GM18870 (cell line): ENCODE results near the gene ARAP2.

ENCODE experiments used
- ATAC-seq: cut with Tn5 transposase; IDR thresholded peaks from one replicate; pipeline ENCODE4 v1.9.1; 2021; ENCODE audit warnings: moderate library complexity; ENCODE audit not compliant: unreplicated experiment

Gene ARAP2

GRCh38 chr4:36244257-36245082 lies at the start of gene ARAP2:
ARAP2 (minus strand) TSS chr4:36244514; CDS start chr4:36229486, 15,028 bp downstream.
- ATAC-seq: peak; percentile 32

DNA sequence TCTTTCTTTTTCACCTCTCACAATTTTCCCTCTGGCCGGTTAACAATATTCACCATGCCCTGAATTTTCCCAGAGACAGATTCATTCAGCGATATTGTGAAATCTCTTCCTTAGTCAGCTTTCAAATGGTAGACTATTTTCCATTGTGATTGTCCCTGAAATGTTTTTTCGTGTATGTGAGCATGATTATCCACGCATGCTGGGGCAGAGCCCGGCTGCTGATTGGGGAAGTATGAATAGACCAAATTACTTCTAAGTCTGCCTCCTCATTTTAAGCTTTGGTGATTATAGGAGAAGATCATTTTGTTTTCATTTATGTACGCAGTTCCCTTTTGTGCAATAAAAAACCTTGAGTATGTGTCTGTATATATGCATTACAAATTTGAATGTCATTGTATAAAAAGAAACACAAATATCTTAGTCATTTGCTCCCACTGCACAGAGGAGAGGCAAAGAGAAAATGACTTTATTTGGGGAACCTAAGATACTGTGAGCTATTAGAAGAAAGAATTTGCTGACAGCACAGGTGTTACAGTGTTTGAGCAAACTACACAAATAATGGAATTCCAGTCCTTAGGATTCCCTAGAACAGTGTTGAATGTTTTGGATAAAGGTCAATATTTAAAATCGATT lies 48.4 kb upstream of the ARAP2 start:
- no peak for ATAC-seq

DNA sequence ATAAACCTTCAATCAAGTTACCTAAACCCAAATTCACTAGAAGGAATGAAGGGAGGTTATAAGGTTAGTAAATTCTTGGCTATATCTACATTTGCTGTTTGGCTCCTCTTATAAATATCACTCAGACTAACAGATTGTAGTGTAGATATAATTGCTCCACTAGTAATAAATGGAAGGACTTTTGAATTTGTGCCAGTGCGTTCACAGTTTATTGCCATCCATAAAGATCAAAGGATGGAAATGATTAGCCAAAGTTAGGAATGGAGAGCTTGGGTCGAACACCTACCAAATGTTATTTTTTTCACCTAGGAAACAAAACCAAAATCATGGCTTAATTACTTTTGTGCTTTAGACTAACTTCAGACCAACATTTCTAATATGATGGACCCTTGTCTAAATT lies 46.3 kb upstream of the ARAP2 start:
- ATAC-seq: no peak

DNA sequence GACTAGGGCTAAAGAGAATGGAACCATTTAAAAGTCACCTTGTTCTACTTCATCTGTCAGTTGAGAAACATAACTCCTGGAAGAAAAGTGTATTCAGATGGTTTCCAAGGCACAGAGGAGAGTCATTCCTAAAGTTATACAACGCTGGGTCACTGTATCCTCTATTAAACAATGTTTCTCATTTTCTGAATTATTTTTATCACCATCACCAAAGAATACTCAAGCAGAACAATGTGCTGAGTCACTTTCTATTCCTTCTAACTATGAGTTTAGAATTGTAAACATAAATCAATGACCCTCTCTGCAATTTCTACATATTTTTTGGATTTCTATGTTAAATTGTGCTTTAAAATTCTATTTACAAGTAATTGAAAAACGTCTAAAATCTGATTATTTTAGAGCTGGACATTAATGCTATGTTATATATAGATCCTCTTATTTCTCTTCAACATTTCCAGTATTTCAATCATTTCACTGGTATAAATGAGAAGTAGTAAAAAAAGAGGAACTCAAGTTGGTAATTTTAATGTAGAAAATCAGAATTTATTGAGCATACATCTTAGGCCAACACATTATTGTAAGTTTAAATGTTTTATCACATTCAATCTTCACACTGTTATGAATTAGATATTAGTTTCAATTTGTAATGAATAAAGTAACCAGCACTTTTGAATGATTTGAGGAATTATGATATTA lies 44.6 kb upstream of the ARAP2 start:
- no peak for ATAC-seq

GRCh38 chr4:36286481-36286871 lies 42.2 kb upstream of the ARAP2 start:
- no peak for ATAC-seq

DNA sequence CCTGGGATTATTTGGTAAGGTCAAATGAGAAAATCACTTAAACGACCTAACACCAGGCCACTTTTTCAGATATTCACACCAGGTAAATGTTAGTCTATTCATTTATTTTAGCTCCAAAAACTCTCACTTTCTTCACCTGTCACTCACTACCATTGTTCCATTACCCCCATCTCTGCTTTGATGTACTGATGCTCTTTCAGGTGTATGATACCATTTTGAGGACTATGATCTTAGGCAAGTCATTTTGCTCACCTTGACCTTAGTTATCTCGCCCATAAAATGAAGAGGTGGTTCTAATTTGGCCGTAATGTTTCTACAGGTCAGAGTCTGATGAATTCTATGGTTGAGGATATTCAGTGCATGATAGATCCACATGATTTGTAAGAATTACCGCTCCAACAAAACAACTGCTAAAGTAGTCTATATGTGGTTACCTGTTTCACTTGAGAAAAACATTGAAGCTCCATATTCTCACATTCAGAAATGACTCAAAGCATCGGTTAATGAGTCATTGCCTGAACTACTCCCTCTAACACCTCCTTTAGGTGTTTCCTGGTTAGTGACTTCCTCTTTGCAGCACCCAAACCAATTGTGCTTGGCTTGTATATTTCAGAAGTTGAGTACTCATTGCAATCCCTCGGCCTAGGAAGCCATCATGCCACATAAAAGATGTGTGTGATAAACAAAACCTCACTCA lies 41.6 kb upstream of the ARAP2 start:
- peak; percentile 99 for ATAC-seq

DNA sequence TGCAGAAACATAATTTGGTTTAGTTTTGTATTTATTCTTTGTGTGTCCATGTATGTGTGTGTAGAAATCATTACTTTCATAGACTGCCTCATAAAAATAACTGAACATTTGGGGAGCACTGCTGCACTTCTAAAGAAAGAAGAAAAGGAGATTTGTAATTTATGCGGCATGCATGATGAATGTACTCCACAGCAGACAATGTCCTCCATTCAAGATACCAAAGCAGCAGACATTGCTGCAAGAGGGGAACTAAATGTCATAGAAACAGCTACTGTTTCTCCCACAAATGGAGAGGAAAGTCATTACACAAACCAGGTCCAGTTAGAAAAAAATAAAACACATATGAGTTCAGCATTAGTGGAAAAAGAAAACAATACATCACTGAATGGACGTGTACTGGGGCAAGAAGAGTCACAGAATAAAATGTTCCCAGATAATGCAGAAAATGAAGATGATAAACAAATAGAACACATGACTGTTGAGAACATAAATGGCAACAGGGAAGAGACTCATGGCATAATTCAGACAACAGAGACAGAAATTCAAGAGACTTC lies 39.7 kb upstream of the ARAP2 start:
- ATAC-seq: no peak

DNA sequence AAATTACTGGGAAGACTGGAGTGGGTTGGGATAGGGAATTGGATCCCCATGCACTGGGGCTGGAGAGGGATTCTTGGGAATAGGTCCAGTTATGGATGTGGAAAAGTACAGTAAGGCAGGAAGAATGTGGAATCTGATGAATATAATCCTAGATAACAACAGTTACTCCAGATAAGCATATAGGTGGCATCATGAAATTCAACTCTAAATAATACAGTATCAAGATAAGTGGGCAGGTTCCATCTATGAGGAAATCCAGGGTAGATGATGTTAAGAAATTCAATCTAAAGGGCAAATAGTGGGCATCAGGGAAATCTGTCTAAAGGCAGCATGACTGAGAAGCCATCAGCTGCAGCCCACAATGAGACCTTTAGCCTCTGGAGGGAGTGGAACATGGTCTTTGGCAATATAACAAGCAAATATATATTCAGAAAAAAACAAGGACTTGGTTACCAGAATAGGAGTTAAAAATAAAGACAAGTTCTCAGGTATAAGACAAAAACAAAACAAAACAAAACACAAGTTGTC lies 38.3 kb upstream of the ARAP2 start:
- ATAC-seq: no peak

- no peak for ATAC-seq
Observed at GRCh38 chr4:36281384-36282106, 37.2 kb upstream of the ARAP2 start, which contains the start of gene DTHD1. DTHD1 (plus strand) TSS chr4:36281616; CDS start chr4:36281759, 143 bp downstream.

GRCh38 chr4:36280555-36280954 lies 36.2 kb upstream of the ARAP2 start:
- ATAC-seq: no peak

DNA sequence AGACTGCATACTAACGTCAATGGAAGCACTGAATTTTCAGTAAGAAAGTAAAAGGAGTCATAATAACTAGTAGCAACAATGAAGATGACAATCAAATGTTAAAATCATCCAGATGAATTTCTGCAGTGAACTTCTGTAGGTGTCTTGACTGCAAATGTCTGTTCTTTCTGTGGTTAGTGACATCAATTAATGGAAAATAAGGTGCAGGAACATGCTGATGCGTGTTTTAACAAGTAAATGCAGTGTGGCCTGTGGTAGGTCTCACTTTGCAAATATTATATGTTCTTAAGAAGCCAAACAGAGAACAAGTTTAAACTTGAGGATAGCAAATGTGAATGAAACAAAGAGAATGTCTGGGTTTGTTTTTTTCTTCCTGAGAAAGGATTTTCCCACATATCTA lies 34.5 kb upstream of the ARAP2 start:
- no peak for ATAC-seq

- ATAC-seq: no peak
Observed at GRCh38 chr4:36277533-36277932, 33.2 kb upstream of the ARAP2 start.

DNA sequence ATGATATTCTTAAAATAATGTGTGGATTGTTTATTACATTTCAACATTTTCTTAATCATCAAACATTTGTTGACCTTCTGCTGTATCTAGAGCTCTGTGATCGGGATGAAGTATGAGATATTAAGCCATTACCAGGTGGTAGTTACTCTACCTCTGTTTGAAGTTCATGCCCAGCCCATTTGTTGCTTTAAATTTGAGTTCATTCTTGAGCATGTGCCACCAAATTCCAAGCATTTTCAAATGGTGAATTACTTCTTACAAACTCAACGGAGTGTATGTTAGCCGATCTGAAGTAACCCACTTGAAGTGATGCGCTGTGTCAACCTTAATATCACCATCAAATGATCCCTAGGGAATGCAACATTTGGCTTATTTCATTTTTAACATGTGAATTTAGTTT lies 29.8 kb upstream of the ARAP2 start:
- no peak for ATAC-seq

DNA sequence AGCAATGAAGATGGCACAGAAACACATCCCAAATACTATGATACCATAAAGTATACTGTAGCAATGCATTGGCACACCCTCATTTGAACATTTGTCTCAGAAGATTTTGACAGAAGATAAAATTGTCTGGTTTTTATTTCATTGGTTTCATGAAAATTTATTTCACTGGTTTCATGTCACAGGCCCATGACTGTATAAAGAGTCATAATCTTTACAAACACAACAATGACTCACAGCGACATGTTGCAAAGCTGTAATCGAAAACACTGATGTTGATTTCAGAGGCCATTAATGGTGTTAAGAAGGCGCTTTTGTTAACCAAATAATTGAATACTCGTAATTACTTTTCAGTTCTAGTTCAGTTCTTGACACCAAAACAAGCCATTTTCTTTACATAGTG lies 29.0 kb upstream of the ARAP2 start:
- ATAC-seq: no peak

DNA sequence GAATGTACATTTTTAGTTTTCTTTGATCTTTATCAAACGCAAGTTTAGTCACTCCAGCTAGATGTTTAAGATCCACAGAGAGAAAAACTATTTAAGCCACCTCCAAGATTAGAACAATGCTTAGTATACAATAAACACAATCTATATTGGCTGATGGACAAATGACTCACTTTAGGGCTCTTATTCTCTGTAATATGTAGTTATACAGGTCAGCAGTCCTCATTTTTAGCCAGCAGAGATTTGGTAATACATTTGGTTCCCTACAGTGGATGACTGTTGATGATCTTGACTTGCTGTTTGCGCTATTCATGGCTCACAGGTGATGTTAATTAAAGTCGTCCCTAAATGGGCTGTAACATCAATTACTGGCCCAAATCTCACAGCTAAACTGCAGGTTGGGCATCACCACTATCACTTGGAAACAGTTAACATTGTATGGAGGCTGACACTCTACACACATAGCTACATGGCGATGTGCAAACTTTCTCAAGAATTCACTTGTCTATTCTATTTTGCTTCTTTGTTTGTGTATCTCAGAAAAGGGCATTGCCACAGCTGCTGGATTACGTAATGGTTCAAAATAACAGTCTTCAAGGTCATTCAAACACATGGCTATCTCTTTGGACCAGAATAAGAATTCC lies 25.3 kb upstream of the ARAP2 start:
- no peak for ATAC-seq

DNA sequence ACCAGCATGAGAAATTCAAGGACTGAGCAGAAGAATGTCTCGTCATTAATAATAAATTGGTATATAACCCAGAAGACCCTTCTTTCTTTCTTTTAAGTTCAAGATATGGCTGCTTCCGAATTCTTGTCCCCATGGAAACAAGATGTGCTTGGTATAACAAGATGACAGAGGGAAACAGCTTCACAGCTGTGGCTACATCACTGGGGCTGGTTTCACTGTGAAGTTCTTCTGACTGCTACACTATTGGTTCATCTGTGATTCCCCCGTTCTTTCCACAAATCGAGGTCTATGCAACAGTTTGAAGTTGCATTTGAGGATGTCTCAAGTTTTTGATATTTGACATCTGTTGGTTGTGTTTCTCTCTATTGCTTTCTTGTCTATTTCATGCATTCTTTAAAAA lies 24.8 kb upstream of the ARAP2 start:
- ATAC-seq: no peak

DNA sequence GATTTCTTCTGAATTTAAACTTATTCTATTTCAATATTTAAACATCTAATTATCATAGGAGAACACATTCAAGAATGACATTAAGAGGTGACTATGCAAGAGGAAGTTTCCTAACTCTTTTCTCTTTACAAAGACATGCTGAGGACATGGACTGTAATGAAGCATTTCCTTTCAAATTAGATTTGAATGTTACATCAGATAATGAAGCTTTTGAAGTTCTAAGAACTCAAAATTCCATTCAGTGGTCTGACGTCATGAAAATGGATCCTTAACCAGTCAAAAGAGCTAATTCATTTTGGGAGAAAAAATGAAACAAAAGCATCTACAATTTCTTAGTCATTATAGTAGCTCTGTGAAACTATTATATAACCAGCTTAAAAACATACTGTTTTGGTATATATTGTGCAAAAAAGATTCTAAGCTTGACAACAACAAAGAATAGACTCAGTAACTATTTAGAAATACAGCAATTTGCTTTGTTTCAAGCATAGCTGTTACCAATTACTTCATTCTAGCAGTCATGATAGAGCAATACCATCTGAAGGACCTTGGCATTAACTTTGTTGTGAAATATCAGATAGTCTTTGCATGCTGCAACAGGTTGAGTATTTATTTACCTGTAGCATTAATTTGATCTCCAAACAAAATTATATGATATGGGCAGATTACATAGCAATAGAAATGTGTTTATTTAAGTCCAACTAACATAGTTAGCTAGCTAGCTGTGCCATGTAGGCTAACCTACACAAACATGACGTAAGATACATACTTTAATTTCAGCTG lies 23.4 kb upstream of the ARAP2 start:
- ATAC-seq: no peak

GRCh38 chr4:36264207-36264826 lies 20.0 kb upstream of the ARAP2 start:
- ATAC-seq: no peak
